Measurements from ENCODE around the gene TBC1D22B. TPM values are rescaled to one million over a fixed set of nuclear protein-coding genes. Genes with fewer than 3 reads are reported as not detected.

The TBC1D22B gene
- polyA plus RNA-seq, 2 of the 4 experiments (the other 2 are of a cell fraction) = 5.7 to 6.4 TPM

DNA sequence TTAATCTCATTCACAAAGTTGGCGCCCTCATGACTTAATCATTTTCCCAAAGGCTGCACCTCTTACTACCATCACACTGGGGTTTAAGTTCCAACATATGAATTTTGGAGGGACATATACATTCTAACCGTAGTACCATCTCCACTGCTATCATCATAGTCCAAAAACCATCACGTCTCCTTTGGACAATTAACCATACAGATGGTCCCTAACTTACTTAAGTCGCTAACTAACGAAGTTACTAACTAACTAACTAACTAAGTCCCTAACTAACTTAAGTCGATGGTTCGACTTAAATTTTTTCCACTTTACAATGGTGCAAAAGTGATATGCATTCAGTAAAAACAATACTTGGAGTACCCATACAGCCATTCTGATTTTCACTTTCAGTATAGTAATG is 24.0 kb upstream of the TBC1D22B start:
- TF ChIP-seq REST (IDR thresholded peaks at IDR 0.05) (no peak), HEYL (CRISPR knock-in tag; IDR thresholded peaks at IDR 0.05) (no peak), CBX2 (IDR thresholded peaks at IDR 0.05; ENCODE audit: borderline replicate concordance, low read depth) (no peak), RARB (CRISPR knock-in tag; IDR thresholded peaks at IDR 0.05) (no peak), USF2 (IDR thresholded peaks at IDR 0.05) (no peak)
- CTCF ChIA-PET = interaction anchor here (0.8 to 1.2 kb wide), 2 partner anchors 23 to 215 kb away, joined by 3 read pairs; no protein-coding TSS in a partner anchor
- no peak for FAIRE-seq
- no peaks in the 10 kb centered on the region for H3K9me3 ChIP-seq
- no peak for ATAC-seq
- POLR2A ChIA-PET = no interaction called here
- H3K4me3 ChIP-seq = no peak overlapping the region
- DNase-seq (ENCODE audit: low read depth in 1 of 2, low spot score in 1 of 2) = no peak
- WGBS (ENCODE audit: missing lambda C conversion rate) = 79% methylated on average over 7 of the region's 7 CpGs
- peaks cover 18% of the 10 kb centered on the region for H3K4me1 ChIP-seq
- H3K27ac ChIP-seq = no peak overlapping the region
- no peak overlapping the region for H3K4me2 ChIP-seq

- ChIA-PET POLR2A (no interaction called here), CTCF (interaction anchor here (1.0 kb wide), 1 partner anchor 185 kb away, joined by 3 read pairs; no protein-coding TSS in a partner anchor)
- H3K4me3 ChIP-seq = no peak overlapping the region
- H3K9me3 ChIP-seq = no peaks in the 10 kb centered on the region
- WGBS (ENCODE audit: missing lambda C conversion rate) = 65% methylated on average over 2 of the region's 2 CpGs
- H3K4me1 ChIP-seq = peaks cover 52% of the 10 kb centered on the region
- no peak for DNase-seq (ENCODE audit: low read depth in 1 of 2, low spot score in 1 of 2)
- no peak for ATAC-seq
- no peak for FAIRE-seq
- TF ChIP-seq JUN (IDR thresholded peaks at IDR 0.05) = no peak
- no peak for TF ChIP-seq JUNB (IDR thresholded peaks at IDR 0.05)
- TF ChIP-seq RCOR1 (IDR thresholded peaks at IDR 0.05; ENCODE audit: low read depth, low read length) = no peak
- no peak for TF ChIP-seq TFCP2L1 (CRISPR knock-in tag; IDR thresholded peaks at IDR 0.05)
- TF ChIP-seq, protein P1, sequence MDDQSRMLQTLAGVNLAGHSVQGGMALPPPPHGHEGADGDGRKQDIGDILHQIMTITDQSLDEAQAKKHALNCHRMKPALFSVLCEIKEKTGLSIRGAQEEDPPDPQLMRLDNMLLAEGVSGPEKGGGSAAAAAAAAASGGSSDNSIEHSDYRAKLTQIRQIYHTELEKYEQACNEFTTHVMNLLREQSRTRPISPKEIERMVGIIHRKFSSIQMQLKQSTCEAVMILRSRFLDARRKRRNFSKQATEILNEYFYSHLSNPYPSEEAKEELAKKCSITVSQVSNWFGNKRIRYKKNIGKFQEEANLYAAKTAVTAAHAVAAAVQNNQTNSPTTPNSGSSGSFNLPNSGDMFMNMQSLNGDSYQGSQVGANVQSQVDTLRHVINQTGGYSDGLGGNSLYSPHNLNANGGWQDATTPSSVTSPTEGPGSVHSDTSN (IDR thresholded peaks at IDR 0.05) = no peak
- no peak for TF ChIP-seq RAD21 (conservative IDR thresholded peaks at IDR 0.05 in 1 of 2, IDR thresholded peaks at IDR 0.05 in 1 of 2)
- TF ChIP-seq BHLHE40 (IDR thresholded peaks at IDR 0.05; ENCODE audit: low read depth, low read length) = no peak
- no peak for TF ChIP-seq EHMT2 (IDR thresholded peaks at IDR 0.05; ENCODE audit: low read depth)
- no peak for TF ChIP-seq KDM1A (IDR thresholded peaks at IDR 0.05; ENCODE audit: low read depth)
- no peak for TF ChIP-seq POLR2A (IDR thresholded peaks at IDR 0.05; ENCODE audit: low read length)
- H3K27ac ChIP-seq = peak overlapping the region in 1 of 2 experiments; percentile 29; a peak in 2 of 6 replicates
- no peak overlapping the region for H3K4me2 ChIP-seq
These were observed 20.7 kb upstream of the TBC1D22B start for GRCh38 chr6:37236921-37237320.

DNA sequence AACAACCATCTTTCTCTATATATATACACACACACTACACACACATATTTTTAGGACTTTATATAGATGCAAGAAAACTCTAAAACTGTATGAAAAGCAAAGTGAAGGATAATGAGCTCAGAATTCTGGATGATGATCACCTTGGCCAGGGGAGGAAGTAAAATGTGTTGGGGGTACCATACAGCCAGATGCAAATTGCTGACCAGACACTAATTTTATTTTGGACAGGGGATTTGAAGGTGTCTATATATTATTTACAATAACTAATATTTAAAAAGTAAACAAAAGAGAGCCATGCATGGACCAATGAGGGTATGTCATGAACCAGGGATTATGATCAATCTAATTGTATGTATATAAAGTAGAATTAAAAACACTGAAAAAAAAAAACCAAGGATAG is 19.8 kb upstream of the TBC1D22B start:
- CTCF ChIA-PET = no interaction called here
- ATAC-seq = no peak
- DNase-seq (ENCODE audit: low read depth in 1 of 2, low spot score in 1 of 2) = no peak
- FAIRE-seq = no peak
- TF ChIP-seq KDM5A (IDR thresholded peaks at IDR 0.05) (no peak), MAFK (IDR thresholded peaks at IDR 0.05; ENCODE audit: partially characterized antibody) (peak; percentile 70), JUNB (IDR thresholded peaks at IDR 0.05) (no peak)
- H3K9me3 ChIP-seq = no peaks in the 10 kb centered on the region
- H3K4me2 ChIP-seq = no peak overlapping the region
- H3K27ac ChIP-seq = no peak overlapping the region; a peak in 1 of 6 replicates
- POLR2A ChIA-PET = no interaction called here
- no peak overlapping the region for H3K4me3 ChIP-seq
- peaks cover 61% of the 10 kb centered on the region for H3K4me1 ChIP-seq
